HG03342 (cell line): ENCODE results near the gene SMIM20.
A peak's percentile ranks its signal among the peaks of the same experiment; 100 is the strongest.
"Not testable (repeated sequence)": the region's sequence is repeated elsewhere in the genome, so short reads cannot be mapped to it uniquely, and the experiment has no call there.

Experiments
- ATAC-seq: cut with Tn5 transposase; IDR thresholded peaks from one replicate; pipeline ENCODE4 v1.9.1; 2021; ENCODE audit warnings: mild to moderate bottlenecking, moderate library complexity; ENCODE audit not compliant: unreplicated experiment

SMIM20 gene

GRCh38 chr4:25913851-25914669, at the start of gene SMIM20:
Gene SMIM20, plus strand, starts transcription at chr4:25914220. Its CDS starts 94 bp downstream, at chr4:25914314.
- ATAC-seq: peak; percentile 92

GRCh38 chr4:25865586-25865985, 48.4 kb upstream of the SMIM20 start:
- no peak for ATAC-seq

- not testable (repeated sequence) for ATAC-seq
Measured at GRCh38 chr4:25866401-25866800, 47.6 kb upstream of the SMIM20 start.

- no peak for ATAC-seq
Measured at GRCh38 chr4:25867781-25868294, 46.2 kb upstream of the SMIM20 start.

GRCh38 chr4:25870081-25870480, 43.9 kb upstream of the SMIM20 start:
- ATAC-seq: no peak

- ATAC-seq: no peak
Measured at GRCh38 chr4:25872851-25873631, 41.0 kb upstream of the SMIM20 start.

- no peak for ATAC-seq
Measured at GRCh38 chr4:25873632-25874129, 40.3 kb upstream of the SMIM20 start.

GRCh38 chr4:25874655-25875054, 39.4 kb upstream of the SMIM20 start:
- peak; percentile 52 for ATAC-seq

- peak; percentile 42 for ATAC-seq
Measured at GRCh38 chr4:25875281-25875745, 38.7 kb upstream of the SMIM20 start.

- ATAC-seq: no peak
Measured at GRCh38 chr4:25878676-25879075, 35.3 kb upstream of the SMIM20 start.

GRCh38 chr4:25879091-25879584, 34.9 kb upstream of the SMIM20 start:
- ATAC-seq: no peak

- ATAC-seq: no peak
Measured at GRCh38 chr4:25879587-25879986, 34.4 kb upstream of the SMIM20 start.

GRCh38 chr4:25879991-25880651, 33.9 kb upstream of the SMIM20 start:
- ATAC-seq: peak; percentile 69

- no peak for ATAC-seq
Measured at GRCh38 chr4:25881193-25881592, 32.8 kb upstream of the SMIM20 start.

GRCh38 chr4:25882226-25882625, 31.8 kb upstream of the SMIM20 start:
- ATAC-seq: no peak

- no peak for ATAC-seq
Measured at GRCh38 chr4:25883565-25883964, 30.5 kb upstream of the SMIM20 start.

GRCh38 chr4:25884031-25884782, 29.8 kb upstream of the SMIM20 start:
- no peak for ATAC-seq

- ATAC-seq: no peak
Measured at GRCh38 chr4:25888781-25889180, 25.2 kb upstream of the SMIM20 start.

GRCh38 chr4:25889589-25890503, 24.2 kb upstream of the SMIM20 start:
- no peak for ATAC-seq
